ENCODE data around the gene UIMC1. TPM values are rescaled to one million over a fixed set of nuclear protein-coding genes. Genes with fewer than 3 reads are reported as not detected.

The UIMC1 gene
- total and polyA plus RNA-seq, 2 of the 13 experiments (the other 11 are each of a cell fraction or from before 2014, with no cell fraction given), result 18.9 to 32.7 TPM

- TF ChIP-seq, protein P1, sequence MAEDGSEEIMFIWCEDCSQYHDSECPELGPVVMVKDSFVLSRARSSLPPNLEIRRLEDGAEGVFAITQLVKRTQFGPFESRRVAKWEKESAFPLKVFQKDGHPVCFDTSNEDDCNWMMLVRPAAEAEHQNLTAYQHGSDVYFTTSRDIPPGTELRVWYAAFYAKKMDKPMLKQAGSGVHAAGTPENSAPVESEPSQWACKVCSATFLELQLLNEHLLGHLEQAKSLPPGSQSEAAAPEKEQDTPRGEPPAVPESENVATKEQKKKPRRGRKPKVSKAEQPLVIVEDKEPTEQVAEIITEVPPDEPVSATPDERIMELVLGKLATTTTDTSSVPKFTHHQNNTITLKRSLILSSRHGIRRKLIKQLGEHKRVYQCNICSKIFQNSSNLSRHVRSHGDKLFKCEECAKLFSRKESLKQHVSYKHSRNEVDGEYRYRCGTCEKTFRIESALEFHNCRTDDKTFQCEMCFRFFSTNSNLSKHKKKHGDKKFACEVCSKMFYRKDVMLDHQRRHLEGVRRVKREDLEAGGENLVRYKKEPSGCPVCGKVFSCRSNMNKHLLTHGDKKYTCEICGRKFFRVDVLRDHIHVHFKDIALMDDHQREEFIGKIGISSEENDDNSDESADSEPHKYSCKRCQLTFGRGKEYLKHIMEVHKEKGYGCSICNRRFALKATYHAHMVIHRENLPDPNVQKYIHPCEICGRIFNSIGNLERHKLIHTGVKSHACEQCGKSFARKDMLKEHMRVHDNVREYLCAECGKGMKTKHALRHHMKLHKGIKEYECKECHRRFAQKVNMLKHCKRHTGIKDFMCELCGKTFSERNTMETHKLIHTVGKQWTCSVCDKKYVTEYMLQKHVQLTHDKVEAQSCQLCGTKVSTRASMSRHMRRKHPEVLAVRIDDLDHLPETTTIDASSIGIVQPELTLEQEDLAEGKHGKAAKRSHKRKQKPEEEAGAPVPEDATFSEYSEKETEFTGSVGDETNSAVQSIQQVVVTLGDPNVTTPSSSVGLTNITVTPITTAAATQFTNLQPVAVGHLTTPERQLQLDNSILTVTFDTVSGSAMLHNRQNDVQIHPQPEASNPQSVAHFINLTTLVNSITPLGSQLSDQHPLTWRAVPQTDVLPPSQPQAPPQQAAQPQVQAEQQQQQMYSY (CRISPR knock-in tag; IDR thresholded peaks at IDR 0.05), result no peak
- TF ChIP-seq RCOR2 (CRISPR knock-in tag; IDR thresholded peaks at IDR 0.05) (no peak), ZNF20 (CRISPR knock-in tag; IDR thresholded peaks at IDR 0.05) (no peak), ZBED4 (CRISPR knock-in tag; IDR thresholded peaks at IDR 0.05; ENCODE audit: borderline replicate concordance) (no peak), REXO4 (CRISPR knock-in tag; IDR thresholded peaks at IDR 0.05; ENCODE audit: borderline replicate concordance) (no peak), KLF11 (CRISPR knock-in tag; IDR thresholded peaks at IDR 0.05) (no peak), NCOR1 (IDR thresholded peaks at IDR 0.05; ENCODE audit: borderline replicate concordance, low read length) (no peak), HNRNPL (IDR thresholded peaks at IDR 0.05; ENCODE audit: low read depth, low read length) (no peak), ZSCAN30 (CRISPR knock-in tag; IDR thresholded peaks at IDR 0.05) (no peak), ZBTB20 (CRISPR knock-in tag; IDR thresholded peaks at IDR 0.05; ENCODE audit: borderline replicate concordance, low read depth) (no peak), ZBTB14 (CRISPR knock-in tag; IDR thresholded peaks at IDR 0.05) (no peak), ZNF207 (IDR thresholded peaks at IDR 0.05; ENCODE audit: borderline replicate concordance) (no peak), ZFP1 (CRISPR knock-in tag; IDR thresholded peaks at IDR 0.05) (no peak)
- TF ChIP-seq, protein P2, sequence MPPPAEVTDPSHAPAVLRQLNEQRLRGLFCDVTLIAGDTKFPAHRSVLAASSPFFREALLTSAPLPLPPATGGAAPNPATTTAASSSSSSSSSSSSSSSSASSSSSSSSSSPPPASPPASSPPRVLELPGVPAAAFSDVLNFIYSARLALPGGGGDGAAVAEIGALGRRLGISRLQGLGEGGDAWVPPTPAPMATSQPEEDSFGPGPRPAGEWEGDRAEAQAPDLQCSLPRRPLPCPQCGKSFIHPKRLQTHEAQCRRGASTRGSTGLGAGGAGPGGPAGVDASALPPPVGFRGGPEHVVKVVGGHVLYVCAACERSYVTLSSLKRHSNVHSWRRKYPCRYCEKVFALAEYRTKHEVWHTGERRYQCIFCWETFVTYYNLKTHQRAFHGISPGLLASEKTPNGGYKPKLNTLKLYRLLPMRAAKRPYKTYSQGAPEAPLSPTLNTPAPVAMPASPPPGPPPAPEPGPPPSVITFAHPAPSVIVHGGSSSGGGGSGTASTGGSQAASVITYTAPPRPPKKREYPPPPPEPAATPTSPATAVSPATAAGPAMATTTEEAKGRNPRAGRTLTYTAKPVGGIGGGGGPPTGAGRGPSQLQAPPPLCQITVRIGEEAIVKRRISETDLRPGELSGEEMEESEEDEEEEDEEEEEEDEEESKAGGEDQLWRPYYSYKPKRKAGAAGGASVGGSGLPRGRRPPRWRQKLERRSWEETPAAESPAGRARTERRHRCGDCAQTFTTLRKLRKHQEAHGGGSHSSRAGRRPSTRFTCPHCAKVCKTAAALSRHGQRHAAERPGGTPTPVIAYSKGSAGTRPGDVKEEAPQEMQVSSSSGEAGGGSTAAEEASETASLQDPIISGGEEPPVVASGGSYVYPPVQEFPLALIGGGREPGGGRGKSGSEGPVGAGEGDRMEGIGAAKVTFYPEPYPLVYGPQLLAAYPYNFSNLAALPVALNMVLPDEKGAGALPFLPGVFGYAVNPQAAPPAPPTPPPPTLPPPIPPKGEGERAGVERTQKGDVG (CRISPR knock-in tag; IDR thresholded peaks at IDR 0.05; ENCODE audit: borderline replicate concordance), result no peak
- TF ChIP-seq, protein P3, sequence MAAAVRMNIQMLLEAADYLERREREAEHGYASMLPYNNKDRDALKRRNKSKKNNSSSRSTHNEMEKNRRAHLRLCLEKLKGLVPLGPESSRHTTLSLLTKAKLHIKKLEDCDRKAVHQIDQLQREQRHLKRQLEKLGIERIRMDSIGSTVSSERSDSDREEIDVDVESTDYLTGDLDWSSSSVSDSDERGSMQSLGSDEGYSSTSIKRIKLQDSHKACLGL (CRISPR knock-in tag; IDR thresholded peaks at IDR 0.05), result no peak
Observed at GRCh38 chr5:177025101-177025601, 18.6 kb upstream of the UIMC1 start (continued).
